ENCODE results near the gene TPST1. TPM values are rescaled to one million over a fixed set of nuclear protein-coding genes. Genes with fewer than 3 reads are reported as not detected.
"Not testable (repeated sequence)": the region's sequence is repeated elsewhere in the genome, so short reads cannot be mapped to it uniquely, and the experiment has no call there.

TPST1 gene
- polyA plus RNA-seq, 1 of the 3 experiments (the other 2 are of a cell fraction), result 36.4 TPM

GRCh38 chr7:66400400-66400799 lies 195.3 kb downstream of the TPST1 start:
- Histone ChIP-seq H3K9me3 (no peaks in the 10 kb centered on the region), H3K27ac (ENCODE audit: low read depth in 2 of 2, low read length in 1 of 2) (no peak overlapping the region), H3K4me3 (ENCODE audit: low read depth in 2 of 2, low read length in 1 of 2) (no peak overlapping the region), H3F3A (replicated peaks; ENCODE audit: insufficient read depth) (peaks cover 10% of the 10 kb centered on the region), H3K9ac (no peak overlapping the region), H3K36me3 (replicated peaks in 1 of 2; ENCODE audit: control insufficient read depth in 1 of 2, insufficient read depth in 2 of 2, low read length in 1 of 2) (peaks cover 4 to 18% of the 10 kb centered on the region in 2 experiments), H3K4me1 (ENCODE audit: control insufficient read depth in 1 of 2, insufficient read depth in 2 of 2, low read depth in 1 of 2, low read length in 1 of 2) (no peaks in the 10 kb centered on the region), H2AFZ (ENCODE audit: low read depth) (no peak overlapping the region), H3K9me2 (no peaks in the 10 kb centered on the region), H3K27me3 (ENCODE audit: insufficient read depth) (no peaks in the 10 kb centered on the region), H3K79me2 (ENCODE audit: insufficient read depth) (no peaks in the 10 kb centered on the region), H4K20me1 (ENCODE audit: insufficient read depth) (no peaks in the 10 kb centered on the region), H3K4me2 (no peak overlapping the region)
- POLR2A ChIA-PET, result no interaction called here
- CTCF ChIA-PET, result no interaction called here
- WGBS (ENCODE audit: low lambda C conversion rate), result 86% methylated on average over 3 of the region's 3 CpGs
- TF ChIP-seq TEAD4 (IDR thresholded peaks at IDR 0.05; ENCODE audit: borderline replicate concordance, insufficient read depth) (no peak), FOXM1 (IDR thresholded peaks at IDR 0.05; ENCODE audit: low read depth) (no peak), USF2 (IDR thresholded peaks at IDR 0.05; ENCODE audit: borderline replicate concordance, low read depth, low read length) (no peak), POLR2AphosphoS5 (IDR thresholded peaks at IDR 0.05; ENCODE audit: low read depth, low read length) (no peak), MEF2A (IDR thresholded peaks at IDR 0.05; ENCODE audit: borderline replicate concordance, low read depth) (no peak), GATA2 (CRISPR knock-in tag; IDR thresholded peaks at IDR 0.05) (no peak), FOSL2 (IDR thresholded peaks at IDR 0.05; ENCODE audit: borderline replicate concordance, low read depth) (no peak), RCOR1 (IDR thresholded peaks at IDR 0.05; ENCODE audit: low read length) (no peak), GABPA (IDR thresholded peaks at IDR 0.05; ENCODE audit: low read depth) (no peak), NFIC (IDR thresholded peaks at IDR 0.05; ENCODE audit: borderline replicate concordance) (no peak), SIN3A (IDR thresholded peaks at IDR 0.05; ENCODE audit: borderline replicate concordance, low read depth, low read length) (no peak), ELF1 (IDR thresholded peaks at IDR 0.05) (no peak), FOXJ3 (CRISPR knock-in tag; IDR thresholded peaks at IDR 0.05) (no peak), MXI1 (IDR thresholded peaks at IDR 0.05; ENCODE audit: low read depth, low read length) (no peak), ZBTB33 (IDR thresholded peaks at IDR 0.05; ENCODE audit: borderline replicate concordance, low read depth) (no peak), YY1 (IDR thresholded peaks at IDR 0.05; ENCODE audit: low read depth) (no peak), REST (IDR thresholded peaks at IDR 0.05; ENCODE audit: low read depth, low read length) (no peak)
- TF ChIP-seq, protein P1, sequence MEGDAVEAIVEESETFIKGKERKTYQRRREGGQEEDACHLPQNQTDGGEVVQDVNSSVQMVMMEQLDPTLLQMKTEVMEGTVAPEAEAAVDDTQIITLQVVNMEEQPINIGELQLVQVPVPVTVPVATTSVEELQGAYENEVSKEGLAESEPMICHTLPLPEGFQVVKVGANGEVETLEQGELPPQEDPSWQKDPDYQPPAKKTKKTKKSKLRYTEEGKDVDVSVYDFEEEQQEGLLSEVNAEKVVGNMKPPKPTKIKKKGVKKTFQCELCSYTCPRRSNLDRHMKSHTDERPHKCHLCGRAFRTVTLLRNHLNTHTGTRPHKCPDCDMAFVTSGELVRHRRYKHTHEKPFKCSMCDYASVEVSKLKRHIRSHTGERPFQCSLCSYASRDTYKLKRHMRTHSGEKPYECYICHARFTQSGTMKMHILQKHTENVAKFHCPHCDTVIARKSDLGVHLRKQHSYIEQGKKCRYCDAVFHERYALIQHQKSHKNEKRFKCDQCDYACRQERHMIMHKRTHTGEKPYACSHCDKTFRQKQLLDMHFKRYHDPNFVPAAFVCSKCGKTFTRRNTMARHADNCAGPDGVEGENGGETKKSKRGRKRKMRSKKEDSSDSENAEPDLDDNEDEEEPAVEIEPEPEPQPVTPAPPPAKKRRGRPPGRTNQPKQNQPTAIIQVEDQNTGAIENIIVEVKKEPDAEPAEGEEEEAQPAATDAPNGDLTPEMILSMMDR (IDR thresholded peaks at IDR 0.05), result no peak
- TF ChIP-seq, protein P2, sequence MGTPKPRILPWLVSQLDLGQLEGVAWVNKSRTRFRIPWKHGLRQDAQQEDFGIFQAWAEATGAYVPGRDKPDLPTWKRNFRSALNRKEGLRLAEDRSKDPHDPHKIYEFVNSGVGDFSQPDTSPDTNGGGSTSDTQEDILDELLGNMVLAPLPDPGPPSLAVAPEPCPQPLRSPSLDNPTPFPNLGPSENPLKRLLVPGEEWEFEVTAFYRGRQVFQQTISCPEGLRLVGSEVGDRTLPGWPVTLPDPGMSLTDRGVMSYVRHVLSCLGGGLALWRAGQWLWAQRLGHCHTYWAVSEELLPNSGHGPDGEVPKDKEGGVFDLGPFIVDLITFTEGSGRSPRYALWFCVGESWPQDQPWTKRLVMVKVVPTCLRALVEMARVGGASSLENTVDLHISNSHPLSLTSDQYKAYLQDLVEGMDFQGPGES (IDR thresholded peaks at IDR 0.05; ENCODE audit: low read depth, low read length), result no peak
- no peak for DNase-seq

DNA sequence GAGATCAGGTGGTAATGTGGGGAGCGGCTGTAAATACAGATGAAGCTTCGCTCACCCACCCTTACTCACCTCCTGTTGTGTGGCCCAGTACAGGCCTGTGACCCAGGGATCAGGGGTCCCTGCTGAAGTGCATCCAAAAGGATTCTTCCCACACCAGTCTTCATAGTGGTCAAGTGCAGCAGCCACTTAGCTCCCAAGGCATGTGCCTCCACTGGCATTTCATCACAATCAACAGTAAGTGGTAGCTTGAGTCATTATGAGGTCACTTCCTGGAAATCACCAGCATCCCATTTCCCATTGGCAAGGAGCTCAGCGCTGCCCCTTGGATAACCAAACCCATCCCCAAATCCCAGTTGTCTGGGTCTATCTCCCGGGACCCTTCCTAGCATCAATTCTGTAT lies 196.0 kb downstream of the TPST1 start:
- CTCF ChIA-PET; H3K4me1 ChIP-seq (ENCODE audit: control insufficient read depth in 1 of 2, insufficient read depth in 2 of 2, low read depth in 1 of 2, low read length in 1 of 2); POLR2A ChIA-PET; H3F3A ChIP-seq (replicated peaks; ENCODE audit: insufficient read depth); H3K27ac ChIP-seq (ENCODE audit: low read depth in 2 of 2, low read length in 1 of 2); H4K20me1 ChIP-seq (ENCODE audit: insufficient read depth); H3K9me3 ChIP-seq; H3K27me3 ChIP-seq (ENCODE audit: insufficient read depth); DNase-seq; H3K9ac ChIP-seq; H3K4me3 ChIP-seq (ENCODE audit: low read depth in 2 of 2, low read length in 1 of 2); H3K9me2 ChIP-seq; H2AFZ ChIP-seq (ENCODE audit: low read depth); H3K79me2 ChIP-seq (ENCODE audit: insufficient read depth); H3K4me2 ChIP-seq: not testable (repeated sequence)
- WGBS (ENCODE audit: low lambda C conversion rate), result 100% methylated on average over 4 of the region's 4 CpGs
- H3K36me3 ChIP-seq (replicated peaks in 1 of 2; ENCODE audit: control insufficient read depth in 1 of 2, insufficient read depth in 2 of 2, low read length in 1 of 2), result peaks cover 4 to 18% of the 10 kb centered on the region in 2 experiments

Data from SK-N-SH (cell line).